Neural progenitor cell (in vitro differentiated cells): Measurements from ENCODE around the gene SLC16A14.

Source experiments
- EZH2 ChIP-seq: fragments of 200-600 bp; sonication (generic); IDR thresholded peaks from 2 replicates; pipeline ENCODE4 v1.6.1; 2017; ENCODE audit warnings: antibody characterized with exemption, mild to moderate bottlenecking, moderate library complexity
- EZH2phosphoT487 ChIP-seq: fragments of 200-600 bp; sonication (generic); IDR thresholded peaks from 2 replicates; pipeline ENCODE4 v1.6.1; 2017; ENCODE audit warnings: antibody characterized with exemption
- TF ChIP-seq, protein P1 (sequence below): fragments of 200-600 bp; sonication (generic); IDR thresholded peaks from 2 replicates; pipeline ENCODE4 v1.5.1; 2017; ENCODE audit warnings: antibody characterized with exemption, mild to moderate bottlenecking

DNA sequence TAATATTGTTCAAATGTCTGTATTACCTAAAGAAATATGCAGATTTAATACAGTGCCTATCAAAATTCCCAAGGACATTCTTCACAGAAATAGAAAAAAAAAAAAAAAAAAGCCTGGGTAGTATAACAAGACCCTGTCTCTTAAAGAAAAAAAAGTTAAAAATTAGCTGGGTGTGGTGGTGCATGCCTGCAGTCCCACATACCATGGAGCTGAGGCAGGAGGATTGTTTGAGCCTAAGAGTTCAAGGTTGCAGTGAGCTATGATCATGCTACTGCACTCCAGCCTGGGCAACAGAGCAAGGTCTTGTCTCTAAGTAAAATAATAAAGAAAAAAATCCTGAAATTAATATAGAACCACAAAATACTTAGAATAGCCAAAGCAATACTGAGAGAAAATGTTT is 51.9 kb downstream of the SLC16A14 start:
- TF ChIP-seq, protein P1, sequence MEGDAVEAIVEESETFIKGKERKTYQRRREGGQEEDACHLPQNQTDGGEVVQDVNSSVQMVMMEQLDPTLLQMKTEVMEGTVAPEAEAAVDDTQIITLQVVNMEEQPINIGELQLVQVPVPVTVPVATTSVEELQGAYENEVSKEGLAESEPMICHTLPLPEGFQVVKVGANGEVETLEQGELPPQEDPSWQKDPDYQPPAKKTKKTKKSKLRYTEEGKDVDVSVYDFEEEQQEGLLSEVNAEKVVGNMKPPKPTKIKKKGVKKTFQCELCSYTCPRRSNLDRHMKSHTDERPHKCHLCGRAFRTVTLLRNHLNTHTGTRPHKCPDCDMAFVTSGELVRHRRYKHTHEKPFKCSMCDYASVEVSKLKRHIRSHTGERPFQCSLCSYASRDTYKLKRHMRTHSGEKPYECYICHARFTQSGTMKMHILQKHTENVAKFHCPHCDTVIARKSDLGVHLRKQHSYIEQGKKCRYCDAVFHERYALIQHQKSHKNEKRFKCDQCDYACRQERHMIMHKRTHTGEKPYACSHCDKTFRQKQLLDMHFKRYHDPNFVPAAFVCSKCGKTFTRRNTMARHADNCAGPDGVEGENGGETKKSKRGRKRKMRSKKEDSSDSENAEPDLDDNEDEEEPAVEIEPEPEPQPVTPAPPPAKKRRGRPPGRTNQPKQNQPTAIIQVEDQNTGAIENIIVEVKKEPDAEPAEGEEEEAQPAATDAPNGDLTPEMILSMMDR = no peak
- TF ChIP-seq EZH2phosphoT487 = no peak
- no peak for TF ChIP-seq EZH2
